Fibroblast of lung (primary cell): Measurements from ENCODE around the gene PDE10A.

Experiments
- CTCF ChIP-seq, 2 donors: IDR thresholded peaks in 1 of 2; conservative IDR thresholded peaks in 1 of 2; 1 replicate in 1 of 2; 2 replicates in 1 of 2; pipeline ENCODE4 v1.5.1; 2011 to 2012; ENCODE audit warnings: low read length in 2 of 2, control low read depth in 1 of 2, inconsistent platforms in 1 of 2, low read depth in 1 of 2, mild to moderate bottlenecking in 1 of 2
- EZH2 ChIP-seq: IDR thresholded peaks from 2 replicates; pipeline ENCODE4 v1.5.1; 2012; ENCODE audit warnings: low read length, control low read depth, mild to moderate bottlenecking; ENCODE audit errors: missing control alignments

DNA sequence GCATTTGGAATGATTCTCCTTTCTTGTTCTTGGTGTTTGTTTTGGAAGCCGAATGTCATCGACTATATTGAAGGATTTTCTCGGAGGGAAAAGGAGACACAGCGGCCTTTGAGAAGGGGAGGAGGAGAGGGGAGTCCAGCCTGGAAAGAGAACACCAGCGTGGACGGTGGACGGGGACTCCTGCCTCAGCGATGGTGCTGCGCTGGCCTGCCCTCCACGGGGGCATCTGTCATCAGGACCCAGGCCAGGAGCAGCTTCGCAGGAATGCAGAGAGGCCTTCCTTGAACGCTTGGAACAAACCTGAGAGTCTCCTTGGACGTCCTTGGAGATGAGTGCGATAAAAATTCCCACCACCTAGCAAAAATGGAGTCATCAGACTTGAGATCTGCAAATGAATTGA lies 345.3 kb downstream of the PDE10A start:
- TF ChIP-seq CTCF (conservative IDR thresholded peaks at IDR 0.05 in 1 of 2, IDR thresholded peaks at IDR 0.05 in 1 of 2; ENCODE audit: low read depth in 1 of 2, low read length in 2 of 2), result no peak
- no peak for TF ChIP-seq EZH2
